HepG2 (cell line): Measurements from ENCODE around the gene SMIM11. TPM values are rescaled to one million over a fixed set of nuclear protein-coding genes. Genes with fewer than 3 reads are reported as not detected.
A peak's percentile ranks its signal among the peaks of the same experiment; 100 is the strongest.

Experiments used
- CBX1 ChIP-seq: IDR thresholded peaks from one replicate; pipeline ENCODE4 v1.6.1; 2016; ENCODE audit warnings: antibody characterized with exemption, low read depth
- CREM ChIP-seq, 2 experiments: sonication (generic) in 1 of 2; formaldehyde crosslinking in 1 of 2; IDR thresholded peaks; 2 replicates each; pipeline versions ENCODE4 v1.4.0 to v1.6.1; 2016 to 2020; ENCODE audit warnings: antibody characterized with exemption in 1 of 2, mild to moderate bottlenecking in 1 of 2, missing genetic modification reagents in 1 of 2
- EHMT2 ChIP-seq: fragments of 200-600 bp; sonication (generic); IDR thresholded peaks from 2 replicates; pipeline ENCODE4 v1.7.0; 2017; ENCODE audit warnings: antibody characterized with exemption, low read depth, low read length, borderline replicate concordance
- FIP1L1 ChIP-seq: fragments of 200-400 bp; formaldehyde crosslinking; IDR thresholded peaks from 2 replicates; pipeline ENCODE4 v1.6.1; 2018; ENCODE audit warnings: low read depth, mild to moderate bottlenecking, low read length, moderate library complexity, borderline replicate concordance; ENCODE audit not compliant: insufficient read depth
- HNRNPK ChIP-seq: fragments of 200-400 bp; formaldehyde crosslinking; IDR thresholded peaks from 2 replicates; pipeline ENCODE4 v1.6.1; 2018; ENCODE audit warnings: low read length, low read depth, moderate library complexity, mild to moderate bottlenecking; ENCODE audit not compliant: poor library complexity, severe bottlenecking
- IKZF4 ChIP-seq: sonication (generic); formaldehyde crosslinking; IDR thresholded peaks from 2 replicates; pipeline ENCODE4 v1.5.1; 2020; ENCODE audit warnings: borderline replicate concordance, mild to moderate bottlenecking, low read depth, missing genetic modification reagents; ENCODE audit errors: not compliant biosample characterization
- KAT7 ChIP-seq: IDR thresholded peaks from 2 replicates; pipeline ENCODE4 v1.6.1; 2018; ENCODE audit warnings: borderline replicate concordance, missing compliant biosample characterization
- MEIS1 ChIP-seq: sonication (generic); formaldehyde crosslinking; IDR thresholded peaks from 2 replicates; pipeline ENCODE4 v1.9.0; 2021; ENCODE audit warnings: mild to moderate bottlenecking, missing genetic modification reagents, moderate library complexity, borderline replicate concordance
- NFATC3 ChIP-seq: sonication (generic); formaldehyde crosslinking; IDR thresholded peaks from 2 replicates; pipeline ENCODE4 v1.5.1; 2020; ENCODE audit warnings: mild to moderate bottlenecking, missing genetic modification reagents
- NONO ChIP-seq, 2 experiments: fragments of 450-650 bp in 1 of 2; sonication (generic) in 1 of 2; formaldehyde crosslinking in 1 of 2; IDR thresholded peaks in 1 of 2; conservative IDR thresholded peaks in 1 of 2; 2 replicates each; pipeline versions ENCODE4 v1.6.1 to v1.8.0; 2017 to 2022; ENCODE audit warnings: mild to moderate bottlenecking in 1 of 2, missing genetic modification reagents in 1 of 2, moderate library complexity in 1 of 2
- REL ChIP-seq: sonication (generic); formaldehyde crosslinking; conservative IDR thresholded peaks from 2 replicates; pipeline ENCODE4 v1.8.0; 2022; ENCODE audit warnings: mild to moderate bottlenecking, missing genetic modification reagents, moderate library complexity
- SALL1 ChIP-seq: sonication (generic); formaldehyde crosslinking; IDR thresholded peaks from 2 replicates; pipeline ENCODE4 v1.8.0; 2022; ENCODE audit warnings: mild to moderate bottlenecking, missing genetic modification reagents
- SMC3 ChIP-seq: IDR thresholded peaks from 2 replicates; pipeline ENCODE4 v1.6.1; 2011; ENCODE audit warnings: low read length, improper control_type of control experiment
- SP140L ChIP-seq: sonication (generic); formaldehyde crosslinking; IDR thresholded peaks from 2 replicates; pipeline ENCODE4 v1.4.0; 2020; ENCODE audit warnings: missing genetic modification reagents, borderline replicate concordance
- SRF ChIP-seq: IDR thresholded peaks from 2 replicates; pipeline ENCODE4 v1.6.1; 2011; ENCODE audit warnings: mild to moderate bottlenecking, low read depth, low read length, moderate library complexity
- TCF7L2 ChIP-seq: IDR thresholded peaks from 2 replicates; pipeline ENCODE4 v1.6.1; 2011; ENCODE audit warnings: mild to moderate bottlenecking, low read depth, low read length, moderate library complexity
- U2AF1 ChIP-seq: fragments of 200-400 bp; formaldehyde crosslinking; optimal IDR thresholded peaks from 2 replicates; pipeline ENCODE3; 2017; ENCODE audit warnings: mild to moderate bottlenecking, low read depth, low read length
- ZNF337 ChIP-seq: sonication (generic); formaldehyde crosslinking; IDR thresholded peaks from 2 replicates; pipeline ENCODE4 v1.5.1; 2020; ENCODE audit warnings: missing genetic modification reagents, low read depth, mild to moderate bottlenecking, borderline replicate concordance
- ZNF562 ChIP-seq: sonication (generic); formaldehyde crosslinking; IDR thresholded peaks from 2 replicates; pipeline ENCODE4 v1.8.0; 2022; ENCODE audit warnings: missing genetic modification reagents, borderline replicate concordance
- ZNF569 ChIP-seq: sonication (generic); formaldehyde crosslinking; IDR thresholded peaks from 2 replicates; pipeline ENCODE4 v1.5.0; 2020; ENCODE audit warnings: mild to moderate bottlenecking, missing genetic modification reagents, moderate library complexity, borderline replicate concordance
- ZNF589 ChIP-seq: sonication (generic); formaldehyde crosslinking; conservative IDR thresholded peaks from 2 replicates; pipeline ENCODE4 v1.8.0; 2022; ENCODE audit warnings: mild to moderate bottlenecking, moderate library complexity, missing genetic modification reagents
- ZNF607 ChIP-seq: sonication (generic); formaldehyde crosslinking; IDR thresholded peaks from 2 replicates; pipeline ENCODE4 v1.5.1; 2020; ENCODE audit warnings: missing genetic modification reagents, mild to moderate bottlenecking, borderline replicate concordance
- ZNF703 ChIP-seq: sonication (generic); formaldehyde crosslinking; IDR thresholded peaks from 2 replicates; pipeline ENCODE4 v1.5.1; 2020; ENCODE audit warnings: missing genetic modification reagents, mild to moderate bottlenecking, moderate library complexity, borderline replicate concordance
- ZNF879 ChIP-seq: sonication (generic); formaldehyde crosslinking; IDR thresholded peaks from 2 replicates; pipeline ENCODE4 v1.8.1; 2023; ENCODE audit warnings: missing genetic modification reagents
- ZSCAN29 ChIP-seq: sonication (generic); formaldehyde crosslinking; conservative IDR thresholded peaks from 2 replicates; pipeline ENCODE4 v1.4.0; 2020; ENCODE audit warnings: mild to moderate bottlenecking, missing genetic modification reagents
- ZSCAN30 ChIP-seq: sonication (generic); formaldehyde crosslinking; IDR thresholded peaks from 2 replicates; pipeline ENCODE4 v1.5.0; 2020; ENCODE audit warnings: mild to moderate bottlenecking, missing genetic modification reagents
- polyA plus RNA-seq, 8 experiments: library from polyadenylated mRNA; depleted of rRNA in 3 of 8; stranded (reverse) in 7 of 8; unstranded in 1 of 8; fragments of >200 nt; fragmentation: Illumina TruSeq in 4 of 8; extraction: Trizol in 4 of 8; gene quantifications; 2 replicates each; pipeline versions ENCODE4 v1.2.1 to v1.2.3, GENCODE V29; 2011 to 2016; ENCODE audit warnings: low read depth in 4 of 8, missing spikeins in 1 of 8, mixed read lengths in 1 of 8; ENCODE audit not compliant: insufficient read depth in 1 of 8
- total RNA-seq, 5 experiments: library from RNA; depleted of rRNA; stranded (reverse); fragments of >200 nt; fragmentation: Illumina TruSeq; extraction: Trizol; gene quantifications; 2 replicates each; pipeline ENCODE4 v1.2.3, GENCODE V29; 2016; ENCODE audit warnings: low read depth in 1 of 5
- TF ChIP-seq, protein P1 (sequence below): sonication (generic); formaldehyde crosslinking; IDR thresholded peaks from 2 replicates; pipeline ENCODE4 v1.9.0; 2022; ENCODE audit warnings: missing genetic modification reagents, mild to moderate bottlenecking, borderline replicate concordance
- TF ChIP-seq, protein P2 (sequence below): IDR thresholded peaks from 2 replicates; pipeline ENCODE4 v1.6.1; 2016; ENCODE audit warnings: low read depth, control low read depth

SMIM11 gene
- total and polyA plus RNA-seq, 2 of the 13 experiments (the other 11 are each of a cell fraction or from before 2014, with no cell fraction given): 6.4 to 18.9 TPM

DNA sequence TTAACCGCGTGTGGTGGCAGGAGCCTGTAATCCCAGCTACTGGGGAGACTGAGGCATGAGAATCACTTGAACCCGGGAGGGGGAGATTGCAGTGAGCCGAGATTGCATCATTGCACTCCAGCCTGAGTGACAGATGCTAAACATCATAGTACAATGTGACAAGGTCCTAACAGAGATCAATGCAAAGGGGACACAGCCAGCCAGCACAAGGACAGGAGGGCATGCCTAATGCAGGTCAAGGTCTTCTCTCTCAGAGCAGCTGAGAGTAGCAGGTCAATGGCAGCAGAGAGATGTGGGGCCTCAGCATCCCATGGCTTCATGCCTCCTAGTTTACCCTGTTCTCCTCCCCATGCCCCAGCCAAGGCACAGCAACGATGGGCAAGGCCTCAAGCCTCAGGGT lies 3.0 kb upstream of the SMIM11 start (continued):
- TF ChIP-seq IKZF4 (CRISPR knock-in tag) (no peak), HNRNPK (no peak), KAT7 (no peak), U2AF1 (no peak), TCF7L2 (no peak), SALL1 (peak; percentile 99), ZSCAN29 (CRISPR knock-in tag) (no peak), EHMT2 (no peak), SRF (no peak), SP140L (CRISPR knock-in tag) (no peak), MEIS1 (CRISPR knock-in tag) (peak; percentile 100), ZNF879 (CRISPR knock-in tag) (no peak), CBX1 (no peak), FIP1L1 (no peak), ZNF562 (no peak), NONO (IDR thresholded peaks at IDR 0.05) (no peak), NONO (CRISPR knock-in tag; conservative IDR thresholded peaks at IDR 0.05) (peak; percentile 72), NFATC3 (no peak), SMC3 (0 out of 2 replicates have a peak, but pooled peaks have one; percentile 3), ZSCAN30 (CRISPR knock-in tag) (no peak), ZNF589 (CRISPR knock-in tag) (no peak), ZNF703 (no peak), ZNF337 (CRISPR knock-in tag) (no peak), CREM (IDR thresholded peaks at IDR 0.05) (peak; percentile 39; the same call in 1 of the 2 replicates), CREM (CRISPR knock-in tag; IDR thresholded peaks at IDR 0.05) (no peak), REL (no peak), ZNF607 (no peak; the same call in 1 of the 2 replicates), ZNF569 (CRISPR knock-in tag) (no peak)
- TF ChIP-seq, protein P1, sequence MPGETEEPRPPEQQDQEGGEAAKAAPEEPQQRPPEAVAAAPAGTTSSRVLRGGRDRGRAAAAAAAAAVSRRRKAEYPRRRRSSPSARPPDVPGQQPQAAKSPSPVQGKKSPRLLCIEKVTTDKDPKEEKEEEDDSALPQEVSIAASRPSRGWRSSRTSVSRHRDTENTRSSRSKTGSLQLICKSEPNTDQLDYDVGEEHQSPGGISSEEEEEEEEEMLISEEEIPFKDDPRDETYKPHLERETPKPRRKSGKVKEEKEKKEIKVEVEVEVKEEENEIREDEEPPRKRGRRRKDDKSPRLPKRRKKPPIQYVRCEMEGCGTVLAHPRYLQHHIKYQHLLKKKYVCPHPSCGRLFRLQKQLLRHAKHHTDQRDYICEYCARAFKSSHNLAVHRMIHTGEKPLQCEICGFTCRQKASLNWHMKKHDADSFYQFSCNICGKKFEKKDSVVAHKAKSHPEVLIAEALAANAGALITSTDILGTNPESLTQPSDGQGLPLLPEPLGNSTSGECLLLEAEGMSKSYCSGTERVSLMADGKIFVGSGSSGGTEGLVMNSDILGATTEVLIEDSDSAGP (CRISPR knock-in tag): no peak
- TF ChIP-seq, protein P2, sequence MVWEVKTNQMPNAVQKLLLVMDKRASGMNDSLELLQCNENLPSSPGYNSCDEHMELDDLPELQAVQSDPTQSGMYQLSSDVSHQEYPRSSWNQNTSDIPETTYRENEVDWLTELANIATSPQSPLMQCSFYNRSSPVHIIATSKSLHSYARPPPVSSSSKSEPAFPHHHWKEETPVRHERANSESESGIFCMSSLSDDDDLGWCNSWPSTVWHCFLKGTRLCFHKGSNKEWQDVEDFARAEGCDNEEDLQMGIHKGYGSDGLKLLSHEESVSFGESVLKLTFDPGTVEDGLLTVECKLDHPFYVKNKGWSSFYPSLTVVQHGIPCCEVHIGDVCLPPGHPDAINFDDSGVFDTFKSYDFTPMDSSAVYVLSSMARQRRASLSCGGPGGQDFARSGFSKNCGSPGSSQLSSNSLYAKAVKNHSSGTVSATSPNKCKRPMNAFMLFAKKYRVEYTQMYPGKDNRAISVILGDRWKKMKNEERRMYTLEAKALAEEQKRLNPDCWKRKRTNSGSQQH (CRISPR knock-in tag): no peak
